ENCODE results near the gene ZNF804B. TPM values are rescaled to one million over a fixed set of nuclear protein-coding genes. Genes with fewer than 3 reads are reported as not detected.

ZNF804B gene
- total RNA-seq, 6 experiments from 2014 or later, result not detected

GRCh38 chr7:88761779-88762178 lies 2.3 kb downstream of the ZNF804B start:
- no peak overlapping the region for H3K4me3 ChIP-seq
- H3K36me3 ChIP-seq, result no peaks in the 10 kb centered on the region
- TF ChIP-seq CTCF (IDR thresholded peaks at IDR 0.05), result no peak
- no peak for TF ChIP-seq POLR2A (IDR thresholded peaks at IDR 0.05)
- no peaks in the 10 kb centered on the region for H3K9me3 ChIP-seq
- H3K27me3 ChIP-seq, result peaks cover 0 to 20% of the 10 kb centered on the region in 2 donors
- H3K4me1 ChIP-seq, result peaks cover 0 to 15% (median 0%) of the 10 kb centered on the region in 4 donors
- ATAC-seq (no peak), DNase-seq (no peak)
- intact Hi-C loops (cut with DNase I), result no loop called here
- 38% methylated on average over 1 of the region's 1 CpG for WGBS (ENCODE audit: insufficient coverage, low coverage, low lambda C conversion rate, missing lambda C conversion rate)
- no peak overlapping the region for H3K27ac ChIP-seq

- no peak overlapping the region for H3K4me3 ChIP-seq
- no peaks in the 10 kb centered on the region for H3K27me3 ChIP-seq
- H3K36me3 ChIP-seq, result no peaks in the 10 kb centered on the region
- no peak for DNase-seq
- no peaks in the 10 kb centered on the region for H3K4me1 ChIP-seq
- intact Hi-C loops (cut with DNase I), result no loop called here
- no peak for ATAC-seq
- no peak overlapping the region for H3K27ac ChIP-seq
- no peaks in the 10 kb centered on the region for H3K9me3 ChIP-seq
- 32% methylated on average over 1 of the region's 1 CpG for WGBS (ENCODE audit: insufficient coverage, low coverage, low lambda C conversion rate, missing lambda C conversion rate)
- TF ChIP-seq POLR2A (IDR thresholded peaks at IDR 0.05) (no peak), CTCF (IDR thresholded peaks at IDR 0.05) (no peak)
These were observed 11.9 kb downstream of the ZNF804B start for GRCh38 chr7:88771417-88771816.

GRCh38 chr7:88772776-88773175 lies 13.3 kb downstream of the ZNF804B start:
- Histone ChIP-seq H3K4me1 (no peaks in the 10 kb centered on the region), H3K9me3 (no peaks in the 10 kb centered on the region), H3K36me3 (no peaks in the 10 kb centered on the region), H3K27me3 (no peaks in the 10 kb centered on the region), H3K4me3 (no peak overlapping the region), H3K27ac (no peak overlapping the region)
- no peak for ATAC-seq
- no peak for DNase-seq
- no peak for TF ChIP-seq CTCF (IDR thresholded peaks at IDR 0.05)
- no peak for TF ChIP-seq POLR2A (IDR thresholded peaks at IDR 0.05)
- intact Hi-C loops (cut with DNase I), result no loop called here

GRCh38 chr7:88775838-88776237 lies 16.3 kb downstream of the ZNF804B start:
- no peak for ATAC-seq
- no peaks in the 10 kb centered on the region for H3K27me3 ChIP-seq
- DNase-seq, result no peak
- intact Hi-C loops (cut with DNase I), result no loop called here
- no peak for TF ChIP-seq POLR2A (IDR thresholded peaks at IDR 0.05)
- no peak for TF ChIP-seq CTCF (IDR thresholded peaks at IDR 0.05)
- H3K4me3 ChIP-seq, result no peak overlapping the region
- no peaks in the 10 kb centered on the region for H3K9me3 ChIP-seq
- no peaks in the 10 kb centered on the region for H3K4me1 ChIP-seq
- no peak overlapping the region for H3K27ac ChIP-seq
- H3K36me3 ChIP-seq, result no peaks in the 10 kb centered on the region

- no peak for DNase-seq
- intact Hi-C loops (cut with DNase I), result no loop called here
- H3K27ac ChIP-seq, result no peak overlapping the region
- H3K4me3 ChIP-seq, result no peak overlapping the region
- H3K27me3 ChIP-seq, result no peaks in the 10 kb centered on the region
- no peak for TF ChIP-seq CTCF (IDR thresholded peaks at IDR 0.05)
- no peak for TF ChIP-seq POLR2A (IDR thresholded peaks at IDR 0.05)
- H3K36me3 ChIP-seq, result no peaks in the 10 kb centered on the region
- WGBS (ENCODE audit: insufficient coverage, low coverage, low lambda C conversion rate, missing lambda C conversion rate), result 50% methylated on average over 2 of the region's 2 CpGs
- ATAC-seq, result no peak
- no peaks in the 10 kb centered on the region for H3K9me3 ChIP-seq
- no peaks in the 10 kb centered on the region for H3K4me1 ChIP-seq
These were observed 28.3 kb downstream of the ZNF804B start for GRCh38 chr7:88787777-88788176.

Measured in right lobe of liver (tissue), 6 donors.